PC-3 (cell line): ENCODE measurements around the gene ENG. TPM values are rescaled to one million over a fixed set of nuclear protein-coding genes. Genes with fewer than 3 reads are reported as not detected.

Source experiments
- ATAC-seq: fragments of 200-7000 bp; cut with Tn5 transposase; 2 replicates; pipeline ENCODE4 v1.9.1; 2020; ENCODE audit warnings: mild to moderate bottlenecking, moderate library complexity
- BruUV-seq: library from RNA; stranded (reverse); fragments of 400-500 nt; replicated peaks from 2 replicates; lab custom pipeline; 2021; lab: Mats Ljungman, UMichigan
- CTCF ChIA-PET: fragments of 300-600 bp; sonication (Branson Sonifier 250); formaldehyde crosslinking; loops from one replicate; lab custom pipeline; 2022; ENCODE audit warnings: antibody characterized with exemption; lab: Charles Lee
- POLR2A ChIA-PET: fragments of 300-600 bp; sonication (Branson Sonifier 250); formaldehyde crosslinking; loops from one replicate; lab custom pipeline; 2022; ENCODE audit warnings: antibody characterized with exemption; ENCODE audit not compliant: unreplicated experiment; lab: Charles Lee
- DNase-seq: peaks from one replicate; pipeline ENCODE4 v3.0.0-alpha.2; 2015
- H2AFZ ChIP-seq: fragments of 300-600 bp; sonication (generic); 2 replicates; pipeline ENCODE4 v1.6.0; 2016; ENCODE audit warnings: antibody characterized with exemption, low read length
- H3F3A ChIP-seq: fragments of 300-600 bp; sonication (generic); one replicate; pipeline ENCODE4 v1.6.0; 2017; ENCODE audit warnings: antibody characterized with exemption, low read length, control low read depth, mild to moderate bottlenecking; ENCODE audit not compliant: unreplicated experiment
- H3K27ac ChIP-seq: fragments of 300-600 bp; sonication (generic); 2 replicates; pipeline ENCODE4 v1.5.1; 2016; ENCODE audit warnings: mild to moderate bottlenecking, low read length
- H3K27me3 ChIP-seq: fragments of 300-600 bp; sonication (generic); 2 replicates; pipeline ENCODE4 v1.6.1; 2016; ENCODE audit warnings: low read length, mixed read lengths
- H3K36me3 ChIP-seq: fragments of 300-600 bp; sonication (generic); 2 replicates; pipeline ENCODE4 v1.6.1; 2016; ENCODE audit warnings: low read depth, mixed run types, low read length, mixed read lengths
- H3K4me1 ChIP-seq: fragments of 300-600 bp; sonication (generic); 2 replicates; pipeline ENCODE4 v1.5.1; 2016; ENCODE audit warnings: low read length; ENCODE audit not compliant: insufficient read depth
- H3K4me2 ChIP-seq: fragments of 300-600 bp; sonication (generic); 2 replicates; pipeline ENCODE4 v1.6.0; 2016; ENCODE audit warnings: low read length
- H3K4me3 ChIP-seq: fragments of 300-600 bp; sonication (generic); 2 replicates; pipeline ENCODE4 v1.5.1; 2016; ENCODE audit warnings: mild to moderate bottlenecking, low read length, mixed read lengths
- H3K79me2 ChIP-seq: fragments of 300-600 bp; sonication (generic); 2 replicates; pipeline ENCODE4 v1.6.1; 2017; ENCODE audit warnings: low read length, mixed read lengths
- H3K9ac ChIP-seq: fragments of 300-600 bp; sonication (generic); 2 replicates; pipeline ENCODE4 v1.6.0; 2016; ENCODE audit warnings: mild to moderate bottlenecking, low read length
- H3K9me2 ChIP-seq: fragments of 300-600 bp; sonication (generic); replicated peaks from 2 replicates; pipeline ENCODE4 v1.6.1; 2016; ENCODE audit warnings: mixed run types, low read length, mixed read lengths
- H3K9me3 ChIP-seq: fragments of 300-600 bp; sonication (generic); 2 replicates; pipeline ENCODE4 v1.6.1; 2016; ENCODE audit warnings: low read length, mixed read lengths
- H4K20me1 ChIP-seq: fragments of 300-600 bp; sonication (generic); 2 replicates; pipeline ENCODE4 v1.6.1; 2016; ENCODE audit warnings: low read length, mixed read lengths
- CTCF ChIP-seq: fragments of 300-600 bp; sonication (generic); conservative IDR thresholded peaks from 2 replicates; pipeline ENCODE4 v1.5.1; 2017; ENCODE audit warnings: antibody characterized with exemption, low read depth, mild to moderate bottlenecking, low read length
- EZH2 ChIP-seq: fragments of 300-600 bp; sonication (generic); IDR thresholded peaks from one replicate; pipeline ENCODE4 v1.6.1; 2017; ENCODE audit warnings: antibody characterized with exemption, mild to moderate bottlenecking, low read length; ENCODE audit not compliant: unreplicated experiment
- EZH2phosphoT487 ChIP-seq: fragments of 300-600 bp; sonication (generic); IDR thresholded peaks from 2 replicates; pipeline ENCODE4 v1.6.1; 2018; ENCODE audit warnings: mild to moderate bottlenecking, antibody characterized with exemption, low read length, borderline replicate concordance
- intact Hi-C: fragments of 100-400 bp; cut with micrococcal nuclease; formaldehyde crosslinking; loops from 2 replicates; pipeline ENCODE4 v1.9.0; 2023
- total RNA-seq: library from RNA; depleted of rRNA; stranded (reverse); fragments of >200 nt; gene quantifications from 2 replicates; pipeline ENCODE4 v1.2.3, GENCODE V29; 2014

The ENG gene
- total RNA-seq, 1 experiment from 2014 or later = 1.1 TPM

GRCh38 chr9:127847833-127848755 lies 6.4 kb downstream of the ENG start:
- POLR2A ChIA-PET = no interaction called here

GRCh38 chr9:127847178-127847510 lies 7.3 kb downstream of the ENG start:
- Histone ChIP-seq H3K4me3 (no peak overlapping the region), H3K36me3 (no peaks in the 10 kb centered on the region), H4K20me1 (no peaks in the 10 kb centered on the region), H3K27me3 (no peaks in the 10 kb centered on the region), H3K4me2 (no peak overlapping the region), H3K9ac (no peak overlapping the region), H3K9me3 (0 out of 2 replicates have a peak, but pooled peaks cover 7% of the 10 kb centered on the region), H3F3A (no peaks in the 10 kb centered on the region), H2AFZ (no peak overlapping the region), H3K79me2 (no peaks in the 10 kb centered on the region), H3K4me1 (no peaks in the 10 kb centered on the region), H3K9me2 (no peaks in the 10 kb centered on the region), H3K27ac (no peak overlapping the region)
- POLR2A ChIA-PET = no interaction called here
- no peak for TF ChIP-seq EZH2phosphoT487
- no peak for TF ChIP-seq CTCF
- intact Hi-C loops = no loop called here
- no peak for DNase-seq
- no TSS peak for BruUV-seq
- CTCF ChIA-PET = no interaction called here
- ATAC-seq = no peak

More at GRCh38 chr9:127847833-127848755, 6.4 kb downstream of the ENG start:
- Histone ChIP-seq H3K27me3 (no peaks in the 10 kb centered on the region), H4K20me1 (no peaks in the 10 kb centered on the region), H3K9me2 (no peaks in the 10 kb centered on the region), H3K27ac (no peak overlapping the region), H3K79me2 (no peaks in the 10 kb centered on the region), H3K36me3 (no peaks in the 10 kb centered on the region), H2AFZ (no peak overlapping the region), H3K4me1 (no peaks in the 10 kb centered on the region), H3K9ac (no peak overlapping the region), H3K4me3 (no peak overlapping the region), H3F3A (no peaks in the 10 kb centered on the region), H3K4me2 (no peak overlapping the region), H3K9me3 (0 out of 2 replicates have a peak, but pooled peaks cover 7% of the 10 kb centered on the region)
- CTCF ChIA-PET = no interaction called here
- intact Hi-C loops = no loop called here
- ATAC-seq (no peak), DNase-seq (no peak)
- no TSS peak for BruUV-seq
- TF ChIP-seq CTCF (no peak), EZH2phosphoT487 (no peak), EZH2 (no peak)
